ENCODE results near the gene CDC42BPB. TPM values are rescaled to one million over a fixed set of nuclear protein-coding genes. Genes with fewer than 3 reads are reported as not detected.
A peak's percentile ranks its signal among the peaks of the same experiment; 100 is the strongest.

The CDC42BPB gene
- total and polyA plus RNA-seq, 2 of the 13 experiments (the other 11 are each of a cell fraction or from before 2014, with no cell fraction given) = 19.7 to 32.3 TPM

DNA sequence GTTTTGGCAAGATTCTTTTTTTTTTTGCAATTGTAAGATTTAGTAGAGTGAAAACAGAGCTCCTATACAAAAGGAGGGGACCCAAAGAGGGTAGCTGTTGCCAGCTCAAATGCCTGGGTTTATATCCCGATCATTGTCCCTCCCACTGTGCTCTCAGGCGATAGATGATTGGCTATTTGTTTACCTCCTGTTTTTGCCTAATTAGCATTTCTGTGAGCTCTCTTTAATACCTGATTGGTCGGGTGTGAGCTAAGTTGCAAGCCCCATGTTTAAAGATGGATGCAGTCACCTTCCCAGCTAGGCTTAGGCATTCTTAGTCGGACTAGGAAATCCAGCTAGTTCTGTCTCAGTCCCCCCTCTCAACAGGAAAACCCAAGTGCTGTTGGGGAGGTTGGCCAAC is 39.0 kb upstream of the CDC42BPB start:
- CTCF ChIA-PET (ENCODE audit: low intra/inter-chr PET ratio, low total read pairs) = no interaction called here
- WGBS (ENCODE audit: low lambda C conversion rate) = 86% methylated on average over 4 of the region's 4 CpGs
- intact Hi-C loops (cut with micrococcal nuclease; ENCODE audit: unreplicated experiment) (no loop called here), in situ Hi-C loops (cut with HindIII; ENCODE audit: extremely low pct_ligation_motif_present, low pct_unique_long_range_greater_than_20kb) (no loop called here)
- Histone ChIP-seq H3K27me3 (ENCODE audit: control insufficient read depth in 1 of 2, insufficient read depth in 2 of 2, low read length in 2 of 2) (no peaks in the 10 kb centered on the region; a peak in 1 of 5 replicates), H3K9ac (ENCODE audit: insufficient read depth, low read depth, low read length) (no peak overlapping the region), H3K27ac (ENCODE audit: extremely low read length, insufficient read depth, low read length) (no peak overlapping the region), H3K79me2 (ENCODE audit: insufficient read depth, low read length) (peaks cover 26% of the 10 kb centered on the region), H3K4me2 (ENCODE audit: low read depth, low read length) (peak overlapping the region; percentile 96; the same call in 1 of the 2 replicates), H4K20me1 (ENCODE audit: insufficient read depth, low read length) (peaks cover 4% of the 10 kb centered on the region; the same call in 1 of the 2 replicates), H3K4me3 (replicated peaks in 1 of 3; ENCODE audit: insufficient read depth in 1 of 3, low read depth in 2 of 3, low read length in 3 of 3) (peak overlapping the region in 2 of 3 experiments; percentile 86 to 94; a peak in 1 of 6 replicates), H3K9me3 (ENCODE audit: low read length) (no peaks in the 10 kb centered on the region), H3K36me3 (replicated peaks in 1 of 2; ENCODE audit: control insufficient read depth in 1 of 2, insufficient read depth in 2 of 2, low read length in 2 of 2) (no peaks in the 10 kb centered on the region), H3K4me1 (ENCODE audit: insufficient read depth, low read length) (peaks cover 85% of the 10 kb centered on the region), H2AFZ (ENCODE audit: low read length) (no peak overlapping the region)
- ATAC-seq (no peak), DNase-seq (ENCODE audit: low spot score) (no peak), FAIRE-seq (no peak)
- peak; percentile 34 to 57; a peak in 3 of 4 replicates for TF ChIP-seq MAFK (conservative IDR thresholded peaks at IDR 0.05 in 1 of 2, IDR thresholded peaks at IDR 0.05 in 1 of 2; ENCODE audit: low read length in 2 of 2)
- TF ChIP-seq, protein P1, sequence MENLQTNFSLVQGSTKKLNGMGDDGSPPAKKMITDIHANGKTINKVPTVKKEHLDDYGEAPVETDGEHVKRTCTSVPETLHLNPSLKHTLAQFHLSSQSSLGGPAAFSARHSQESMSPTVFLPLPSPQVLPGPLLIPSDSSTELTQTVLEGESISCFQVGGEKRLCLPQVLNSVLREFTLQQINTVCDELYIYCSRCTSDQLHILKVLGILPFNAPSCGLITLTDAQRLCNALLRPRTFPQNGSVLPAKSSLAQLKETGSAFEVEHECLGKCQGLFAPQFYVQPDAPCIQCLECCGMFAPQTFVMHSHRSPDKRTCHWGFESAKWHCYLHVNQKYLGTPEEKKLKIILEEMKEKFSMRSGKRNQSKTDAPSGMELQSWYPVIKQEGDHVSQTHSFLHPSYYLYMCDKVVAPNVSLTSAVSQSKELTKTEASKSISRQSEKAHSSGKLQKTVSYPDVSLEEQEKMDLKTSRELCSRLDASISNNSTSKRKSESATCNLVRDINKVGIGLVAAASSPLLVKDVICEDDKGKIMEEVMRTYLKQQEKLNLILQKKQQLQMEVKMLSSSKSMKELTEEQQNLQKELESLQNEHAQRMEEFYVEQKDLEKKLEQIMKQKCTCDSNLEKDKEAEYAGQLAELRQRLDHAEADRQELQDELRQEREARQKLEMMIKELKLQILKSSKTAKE (CRISPR knock-in tag; IDR thresholded peaks at IDR 0.05; ENCODE audit: borderline replicate concordance) = no peak
- no TSS peak for BruUV-seq (replicated peaks)
- POLR2A ChIA-PET = interaction anchor here (0.6 to 1.6 kb wide), 3 partner anchors 9 to 44 kb away, joined by 3 to 5 read pairs (median 4); no protein-coding TSS in a partner anchor

DNA sequence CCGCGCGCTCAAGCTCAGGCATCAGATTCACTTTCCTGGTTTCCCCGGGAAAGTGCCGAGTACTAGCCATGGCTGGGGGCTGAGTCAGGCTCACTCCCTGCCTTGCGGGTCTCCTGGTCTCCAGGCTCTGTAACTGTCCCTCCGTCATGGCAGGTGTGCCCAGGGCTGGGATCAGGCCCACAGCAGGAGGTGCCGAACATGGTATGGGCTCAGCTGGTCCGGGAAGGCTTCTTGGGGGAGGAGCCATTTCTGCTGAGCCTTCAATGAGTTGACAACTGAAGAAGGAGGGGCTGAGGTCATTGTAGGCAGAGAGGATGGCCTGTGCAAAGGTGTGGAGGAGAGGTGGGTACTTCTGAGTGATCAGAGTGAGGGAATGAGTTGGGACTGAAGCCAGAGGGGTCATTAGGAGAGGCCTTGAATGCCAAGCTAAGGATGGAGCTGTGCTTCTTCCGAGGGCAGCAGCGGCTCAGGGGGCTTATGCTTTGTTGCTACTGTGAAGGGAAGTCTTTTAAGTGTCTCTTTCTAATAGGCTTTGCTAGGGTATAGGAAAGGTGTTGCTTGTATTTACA is 37.9 kb upstream of the CDC42BPB start:
- Histone ChIP-seq H3K27me3 (ENCODE audit: control insufficient read depth in 1 of 2, insufficient read depth in 2 of 2, low read length in 2 of 2) (peaks cover 0 to 6% of the 10 kb centered on the region in 2 experiments; a peak in 2 of 5 replicates), H3K36me3 (replicated peaks in 1 of 2; ENCODE audit: control insufficient read depth in 1 of 2, insufficient read depth in 2 of 2, low read length in 2 of 2) (no peaks in the 10 kb centered on the region), H3K4me3 (replicated peaks in 1 of 3; ENCODE audit: insufficient read depth in 1 of 3, low read depth in 2 of 3, low read length in 3 of 3) (peak overlapping the region; percentile 82 to 94 (median 86)), H3K4me1 (ENCODE audit: insufficient read depth, low read length) (peaks cover 85% of the 10 kb centered on the region), H3K9ac (ENCODE audit: insufficient read depth, low read depth, low read length) (peak overlapping the region; percentile 83), H3K27ac (ENCODE audit: extremely low read length, insufficient read depth, low read length) (peak overlapping the region; percentile 84), H3K79me2 (ENCODE audit: insufficient read depth, low read length) (peaks cover 22% of the 10 kb centered on the region), H4K20me1 (ENCODE audit: insufficient read depth, low read length) (no peaks in the 10 kb centered on the region), H3K9me3 (ENCODE audit: low read length) (no peaks in the 10 kb centered on the region), H2AFZ (ENCODE audit: low read length) (no peak overlapping the region), H3K4me2 (ENCODE audit: low read depth, low read length) (peak overlapping the region; percentile 96)
- FAIRE-seq (no peak), ATAC-seq (no peak), DNase-seq (ENCODE audit: low spot score) (no peak)
- CTCF ChIA-PET (ENCODE audit: low intra/inter-chr PET ratio, low total read pairs) = no interaction called here
- in situ Hi-C loops (cut with HindIII; ENCODE audit: extremely low pct_ligation_motif_present, low pct_unique_long_range_greater_than_20kb) (no loop called here), intact Hi-C loops (cut with micrococcal nuclease; ENCODE audit: unreplicated experiment) (no loop called here)
- WGBS (ENCODE audit: low lambda C conversion rate) = 15% methylated on average over 5 of the region's 11 CpGs
- POLR2A ChIA-PET = interaction anchor here (0.8 to 2.6 kb wide), 5 partner anchors 9 to 239 kb away, joined by 3 to 39 read pairs (median 11); partner anchors contain the start of gene EIF5
- BruUV-seq (replicated peaks) = no TSS peak
- no peak for TF ChIP-seq STAG1 (CRISPR knock-in tag; IDR thresholded peaks at IDR 0.05)
- TF ChIP-seq KMT2A (CRISPR knock-in tag; IDR thresholded peaks at IDR 0.05) = 0 out of 2 replicates have a peak, but pooled peaks have one; percentile 7
- no peak for TF ChIP-seq ZNF124 (CRISPR knock-in tag; IDR thresholded peaks at IDR 0.05)
- TF ChIP-seq, protein P2, sequence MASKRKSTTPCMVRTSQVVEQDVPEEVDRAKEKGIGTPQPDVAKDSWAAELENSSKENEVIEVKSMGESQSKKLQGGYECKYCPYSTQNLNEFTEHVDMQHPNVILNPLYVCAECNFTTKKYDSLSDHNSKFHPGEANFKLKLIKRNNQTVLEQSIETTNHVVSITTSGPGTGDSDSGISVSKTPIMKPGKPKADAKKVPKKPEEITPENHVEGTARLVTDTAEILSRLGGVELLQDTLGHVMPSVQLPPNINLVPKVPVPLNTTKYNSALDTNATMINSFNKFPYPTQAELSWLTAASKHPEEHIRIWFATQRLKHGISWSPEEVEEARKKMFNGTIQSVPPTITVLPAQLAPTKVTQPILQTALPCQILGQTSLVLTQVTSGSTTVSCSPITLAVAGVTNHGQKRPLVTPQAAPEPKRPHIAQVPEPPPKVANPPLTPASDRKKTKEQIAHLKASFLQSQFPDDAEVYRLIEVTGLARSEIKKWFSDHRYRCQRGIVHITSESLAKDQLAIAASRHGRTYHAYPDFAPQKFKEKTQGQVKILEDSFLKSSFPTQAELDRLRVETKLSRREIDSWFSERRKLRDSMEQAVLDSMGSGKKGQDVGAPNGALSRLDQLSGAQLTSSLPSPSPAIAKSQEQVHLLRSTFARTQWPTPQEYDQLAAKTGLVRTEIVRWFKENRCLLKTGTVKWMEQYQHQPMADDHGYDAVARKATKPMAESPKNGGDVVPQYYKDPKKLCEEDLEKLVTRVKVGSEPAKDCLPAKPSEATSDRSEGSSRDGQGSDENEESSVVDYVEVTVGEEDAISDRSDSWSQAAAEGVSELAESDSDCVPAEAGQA (IDR thresholded peaks at IDR 0.05; ENCODE audit: low read depth) = no peak
- TF ChIP-seq, protein P2 (CRISPR knock-in tag; IDR thresholded peaks at IDR 0.05; ENCODE audit: borderline replicate concordance) = no peak
- 0 out of 2 replicates have a peak, but pooled peaks have one; percentile 0 for TF ChIP-seq ZNF737 (CRISPR knock-in tag; IDR thresholded peaks at IDR 0.05; ENCODE audit: borderline replicate concordance)
- TF ChIP-seq ZNF839 (CRISPR knock-in tag; IDR thresholded peaks at IDR 0.05; ENCODE audit: borderline replicate concordance) = no peak
